Measurements from ENCODE around the gene NEK8.
A peak's percentile ranks its signal among the peaks of the same experiment; 100 is the strongest.
"Not testable (repeated sequence)": the region's sequence is repeated elsewhere in the genome, so short reads cannot be mapped to it uniquely, and the experiment has no call there.

NEK8 gene

GRCh38 chr17:28716740-28717577 is 11.6 kb upstream of the NEK8 start:
- H3K4me3 ChIP-seq (ENCODE audit: low read length), result peak overlapping the region; percentile 54
- no peak for TF ChIP-seq ZNF274 (IDR thresholded peaks at IDR 0.05; ENCODE audit: low read depth, low read length)

- H3K4me3 ChIP-seq (ENCODE audit: low read length), result peak within 1 kb of the TSS; percentile 54
- no peak for TF ChIP-seq ZNF274 (IDR thresholded peaks at IDR 0.05; ENCODE audit: low read depth, low read length)
Measured at GRCh38 chr17:28717578-28718332, 10.8 kb upstream of the NEK8 start, which contains the start of gene RAB34. TSS of gene RAB34 (minus strand) at chr17:28717868. CDS start at chr17:28717266, 602 bp downstream.

GRCh38 chr17:28718333-28719020 is 10.1 kb upstream of the NEK8 start:
- peak overlapping the region; percentile 12; the same call in 1 of the 2 replicates for H3K4me3 ChIP-seq (ENCODE audit: low read length)
- no peak for TF ChIP-seq ZNF274 (IDR thresholded peaks at IDR 0.05; ENCODE audit: low read depth, low read length)

GRCh38 chr17:28719021-28719433 is 9.6 kb upstream of the NEK8 start:
- no peak for TF ChIP-seq ZNF274 (IDR thresholded peaks at IDR 0.05; ENCODE audit: low read depth, low read length)
- H3K4me3 ChIP-seq (ENCODE audit: low read length), result peak overlapping the region; percentile 48; the same call in 1 of the 2 replicates

- peak overlapping the region; percentile 99 for H3K4me3 ChIP-seq (ENCODE audit: low read length)
- no peak for TF ChIP-seq ZNF274 (IDR thresholded peaks at IDR 0.05; ENCODE audit: low read depth, low read length)
Measured at GRCh38 chr17:28720247-28720996, 8.2 kb upstream of the NEK8 start.

- H3K4me3 ChIP-seq (ENCODE audit: low read length), result peak overlapping the region; percentile 99
Measured at GRCh38 chr17:28720997-28721329, 7.6 kb upstream of the NEK8 start.

- H3K4me3 ChIP-seq (ENCODE audit: low read length), result peak overlapping the region; percentile 99; the same call in 1 of the 2 replicates
- no peak for TF ChIP-seq ZNF274 (IDR thresholded peaks at IDR 0.05; ENCODE audit: low read depth, low read length)
Measured at GRCh38 chr17:28722417-28723158, 6.0 kb upstream of the NEK8 start.

- no peak for TF ChIP-seq ZNF274 (IDR thresholded peaks at IDR 0.05; ENCODE audit: low read depth, low read length)
- peak overlapping the region; percentile 2; the same call in 1 of the 2 replicates for H3K4me3 ChIP-seq (ENCODE audit: low read length)
Measured at GRCh38 chr17:28723159-28723835, 5.3 kb upstream of the NEK8 start.

GRCh38 chr17:28723836-28724499 is 4.6 kb upstream of the NEK8 start:
- not testable (repeated sequence) for H3K4me3 ChIP-seq (ENCODE audit: low read length)

- H3K4me3 ChIP-seq (ENCODE audit: low read length), result peak overlapping the region; percentile 64; the same call in 1 of the 2 replicates
- TF ChIP-seq ZNF274 (IDR thresholded peaks at IDR 0.05; ENCODE audit: low read depth, low read length), result no peak
Measured at GRCh38 chr17:28724500-28725165, 4.0 kb upstream of the NEK8 start.

GRCh38 chr17:28725166-28725659 is 3.4 kb upstream of the NEK8 start:
- no peak for TF ChIP-seq ZNF274 (IDR thresholded peaks at IDR 0.05; ENCODE audit: low read depth, low read length)
- H3K4me3 ChIP-seq (ENCODE audit: low read length), result peak overlapping the region; percentile 64
